K562 (cell line): ENCODE measurements around the gene DOK3. TPM values are rescaled to one million over a fixed set of nuclear protein-coding genes. Genes with fewer than 3 reads are reported as not detected.
A peak's percentile ranks its signal among the peaks of the same experiment; 100 is the strongest.

Experiments used
- ATAC-seq: fragments of 200-7000 bp; cut with Tn5 transposase; 3 replicates; pipeline ENCODE4 v1.9.1; 2020; ENCODE audit warnings: moderate library complexity
- BruUV-seq: library from RNA; stranded (reverse); fragments of 400-500 nt; replicated peaks from 2 replicates; lab custom pipeline; 2021; lab: Mats Ljungman, UMichigan
- CTCF ChIA-PET: fragments of 300-600 bp; formaldehyde crosslinking; extraction: SDS; loops from one replicate; lab custom pipeline; 2021; ENCODE audit warnings: low intra/inter-chr PET ratio; lab: Yijun Ruan, JAX
- POLR2A ChIA-PET: fragments of 300-600, 350-650 bp; sonication (Branson Sonifier 250); formaldehyde crosslinking; extraction: SDS; loops from one replicate; lab custom pipeline; 2021; ENCODE audit warnings: antibody characterized with exemption, inconsistent platforms; lab: Yijun Ruan, JAX
- DNase-seq, 4 experiments: peaks; one replicate each; pipeline versions ENCODE4 v3.0.0 to v3.0.0-alpha.2; 2011 to 2018; ENCODE audit warnings: low spot score in 3 of 4, mixed read lengths in 3 of 4; ENCODE audit errors: extremely low read depth in 1 of 4
- FAIRE-seq: peaks from 2 replicates; lab custom pipeline; 2011; peaks lifted over from hg19 to GRCh38; lab: Jason Lieb, UNC
- H2AFZ ChIP-seq: 2 replicates; pipeline ENCODE4 v1.6.0; 2011; ENCODE audit warnings: low read depth, low read length, control low read depth, inconsistent platforms
- H3K27ac ChIP-seq: fragments of 200-600 bp; 3 replicates; pipeline ENCODE4 v1.8.0; 2011; ENCODE audit warnings: low read depth, mild to moderate bottlenecking, control low read depth, inconsistent platforms, low read length, moderate library complexity, mixed read lengths; ENCODE audit errors: extremely low read depth
- H3K27me3 ChIP-seq, 2 experiments: fragments of 300-600 bp in 1 of 2; 2 replicates in 1 of 2; 3 replicates in 1 of 2; pipeline versions ENCODE4 v1.6.0 to v1.8.0; 2011; ENCODE audit warnings: inconsistent platforms in 2 of 2, low read length in 2 of 2, mild to moderate bottlenecking in 1 of 2, mixed read lengths in 1 of 2, moderate library complexity in 1 of 2; ENCODE audit not compliant: control insufficient read depth in 2 of 2, insufficient read depth in 2 of 2
- H3K36me3 ChIP-seq: fragments of 300-600 bp; 3 replicates; pipeline ENCODE4 v1.8.0; 2011; ENCODE audit warnings: mild to moderate bottlenecking, low read length, inconsistent platforms; ENCODE audit not compliant: control insufficient read depth, insufficient read depth
- H3K4me1 ChIP-seq, 2 experiments: fragments of 200-600 bp in 1 of 2; replicated peaks in 1 of 2; 2 replicates in 1 of 2; 3 replicates in 1 of 2; pipeline versions ENCODE4 v1.5.1 to v1.8.0; 2011; ENCODE audit warnings: inconsistent platforms in 2 of 2, low read length in 2 of 2, mild to moderate bottlenecking in 1 of 2, mixed read lengths in 1 of 2, moderate library complexity in 1 of 2; ENCODE audit not compliant: control insufficient read depth in 2 of 2, insufficient read depth in 2 of 2
- H3K4me2 ChIP-seq: 2 replicates; pipeline ENCODE4 v1.6.1; 2011; ENCODE audit warnings: low read length, control low read depth, inconsistent platforms, mixed read lengths; ENCODE audit not compliant: insufficient read depth
- H3K4me3 ChIP-seq: fragments of 200-600 bp; sonication (generic), shearing (Covaris generic); 2 replicates; pipeline ENCODE4 v1.5.1; 2016; ENCODE audit warnings: control low read depth, inconsistent platforms
- H3K79me2 ChIP-seq: fragments of 200-600 bp; 3 replicates; pipeline ENCODE4 v1.8.0; 2011; ENCODE audit warnings: low read length, inconsistent platforms; ENCODE audit not compliant: control insufficient read depth, insufficient read depth
- H3K9ac ChIP-seq, 2 experiments: 2 replicates each; pipeline versions ENCODE4 v1.6.0 to v1.6.1; 2011; ENCODE audit warnings: low read depth in 2 of 2, low read length in 2 of 2, control low read depth in 1 of 2, inconsistent platforms in 1 of 2, mild to moderate bottlenecking in 1 of 2, mixed read lengths in 1 of 2; ENCODE audit not compliant: insufficient read depth in 1 of 2
- H3K9me1 ChIP-seq: one replicate; pipeline ENCODE4 v1.6.0; 2011; ENCODE audit warnings: inconsistent platforms, mild to moderate bottlenecking, low read length, moderate library complexity; ENCODE audit not compliant: control insufficient read depth, insufficient read depth
- H3K9me3 ChIP-seq: replicated peaks from 2 replicates; pipeline ENCODE4 v1.5.1; 2011; ENCODE audit warnings: low read depth, low read length, inconsistent platforms; ENCODE audit not compliant: control insufficient read depth, insufficient read depth
- H4K20me1 ChIP-seq: replicated peaks from 2 replicates; pipeline ENCODE4 v1.6.1; 2011; ENCODE audit warnings: low read length, inconsistent platforms, mixed read lengths; ENCODE audit not compliant: control insufficient read depth, insufficient read depth
- ELF4 ChIP-seq: fragments of 450-650 bp; formaldehyde crosslinking; IDR thresholded peaks from 2 replicates; pipeline ENCODE4 v1.4.0; 2022; ENCODE audit warnings: missing genetic modification characterization
- MAX ChIP-seq: sonication (generic); formaldehyde crosslinking; IDR thresholded peaks from 2 replicates; pipeline ENCODE4 v1.9.0; 2022; ENCODE audit warnings: mild to moderate bottlenecking, missing genetic modification reagents
- MAZ ChIP-seq, 2 experiments: fragments of 450-650 bp in 1 of 2; sonication (generic) in 1 of 2; formaldehyde crosslinking; IDR thresholded peaks in 1 of 2; conservative IDR thresholded peaks in 1 of 2; 2 replicates each; pipeline versions ENCODE4 v1.4.0 to v1.5.0; 2020; ENCODE audit warnings: mild to moderate bottlenecking in 1 of 2, missing genetic modification reagents in 1 of 2
- PHF8 ChIP-seq: fragments of 200-600 bp; sonication (generic); IDR thresholded peaks from 2 replicates; pipeline ENCODE4 v1.6.1; 2012; ENCODE audit warnings: mixed run types, mild to moderate bottlenecking, inconsistent platforms, low read length, moderate library complexity, borderline replicate concordance
- POLR2G ChIP-seq: fragments of 200-400 bp; formaldehyde crosslinking; IDR thresholded peaks from 2 replicates; pipeline ENCODE4 v1.6.1; 2017; ENCODE audit warnings: low read depth, mild to moderate bottlenecking, antibody characterized with exemption, low read length, moderate library complexity
- ZBTB40 ChIP-seq, 2 experiments: fragments of 450-650 bp in 1 of 2; sonication (generic) in 1 of 2; formaldehyde crosslinking in 1 of 2; IDR thresholded peaks; 2 replicates each; pipeline versions ENCODE4 v1.7.1 to v1.9.0; 2016 to 2022; ENCODE audit warnings: inconsistent platforms in 1 of 2, mild to moderate bottlenecking in 1 of 2, missing genetic modification reagents in 1 of 2
- ZBTB7A ChIP-seq: IDR thresholded peaks from 2 replicates; pipeline ENCODE4 v1.6.1; 2011; ENCODE audit warnings: low read depth, mild to moderate bottlenecking, low read length, moderate library complexity, borderline replicate concordance; ENCODE audit not compliant: control insufficient read depth
- WGBS: fragments of 100-300 bp; shearing (Covaris generic); methylation state at CpG from one replicate; pipeline ENCODE4 v1.1.6; 2016; ENCODE audit warnings: low coverage, mixed read lengths; ENCODE audit not compliant: insufficient coverage; ENCODE audit errors: missing lambda C conversion rate; 5-methylcytosine and 5-hydroxymethylcytosine counted together
- in situ Hi-C: fragments of 300-500 bp; cut with MboI; formaldehyde crosslinking; loops from 4 replicates; pipeline ENCODE4 v1.15.0; 2018; ENCODE audit warnings: inconsistent platforms, mixed read lengths
- intact Hi-C: fragments of 100-400 bp; cut with micrococcal nuclease; formaldehyde crosslinking; loops from 2 replicates; pipeline ENCODE4 v1.14.2; 2022
- polyA plus RNA-seq, 8 experiments: library from polyadenylated mRNA; depleted of rRNA in 4 of 8; stranded (reverse) in 5 of 8; unstranded in 3 of 8; fragments of >200 nt; fragmentation: Nextera tagmentation in 2 of 8; fragmentation: Illumina TruSeq in 1 of 8; extraction: Ambion mirVana in 2 of 8; extraction: Trizol in 1 of 8; gene quantifications; 2 replicates each; pipeline versions ENCODE4 v1.2.1 to v1.2.3, GENCODE V29; 2011 to 2014; ENCODE audit warnings: inconsistent platforms in 1 of 8, missing spikeins in 1 of 8
- total RNA-seq, 7 experiments: library from RNA; depleted of rRNA in 6 of 7; stranded (reverse); fragments of >200 nt in 6 of 7; fragmentation: Illumina TruSeq in 2 of 7; extraction: Trizol in 2 of 7; gene quantifications; 2 replicates each; pipeline versions ENCODE4 v1.2.1 to v1.2.3, GENCODE V29; 2011 to 2021; ENCODE audit warnings: low replicate concordance in 1 of 7

Gene DOK3
- total and polyA plus RNA-seq, 9 of the 15 experiments (the other 6 are each of a cell fraction or from before 2014, with no cell fraction given): 1.3 to 23.0 (median 8.0) TPM

GRCh38 chr5:177462021-177462670, 47.5 kb downstream of the DOK3 start:
- H2AFZ ChIP-seq: peak overlapping the region; percentile 68
- POLR2A ChIA-PET: interaction anchor here (0.6 to 1.5 kb wide), 2 partner anchors 22 to 83 kb away, joined by 3 read pairs; no protein-coding TSS in a partner anchor
- H3K27me3 ChIP-seq: no peaks in the 10 kb centered on the region
- H3K9me1 ChIP-seq: peaks cover under 1% of the 10 kb centered on the region
- H3K79me2 ChIP-seq: 0 out of 3 replicates have a peak, but pooled peaks cover 2% of the 10 kb centered on the region
- H3K4me3 ChIP-seq: no peak overlapping the region
- peak overlapping the region; percentile 60 for H3K27ac ChIP-seq
- H3K4me2 ChIP-seq: peak overlapping the region; percentile 37
- CTCF ChIA-PET: no interaction called here
- DNase-seq (peak in 1 of 4 experiments; percentile 55), FAIRE-seq (no peak), ATAC-seq (peak; percentile 45)
- H4K20me1 ChIP-seq: peaks cover 4% of the 10 kb centered on the region
- H3K36me3 ChIP-seq: peaks cover 64% of the 10 kb centered on the region; the same call in 2 of the 3 replicates
- peak overlapping the region; percentile 20 to 69; a peak in 3 of 4 replicates for H3K9ac ChIP-seq
- H3K9me3 ChIP-seq: peaks cover 4% of the 10 kb centered on the region
- peaks cover 8 to 38% of the 10 kb centered on the region in 2 experiments for H3K4me1 ChIP-seq
- WGBS: 70% methylated on average over 21 of the region's 27 CpGs
- BruUV-seq: no TSS peak
- in situ Hi-C loops (no loop called here), intact Hi-C loops (no loop called here)
- peak; percentile 75 for TF ChIP-seq ZBTB40 (IDR thresholded peaks at IDR 0.05)
- no peak for TF ChIP-seq ZBTB40 (CRISPR knock-in tag; IDR thresholded peaks at IDR 0.05)
- peak; percentile 21 to 40; a peak in 1 of 4 replicates for TF ChIP-seq MAZ (CRISPR knock-in tag; conservative IDR thresholded peaks at IDR 0.05 in 1 of 2, IDR thresholded peaks at IDR 0.05 in 1 of 2)
- TF ChIP-seq POLR2G: peak; percentile 60; the same call in 1 of the 2 replicates
- peak; percentile 49; the same call in 1 of the 2 replicates for TF ChIP-seq ZBTB7A
- 0 out of 2 replicates have a peak, but pooled peaks have one; percentile 13 for TF ChIP-seq MAX (CRISPR knock-in tag)
- TF ChIP-seq ELF4: no peak
- peak; percentile 35; the same call in 1 of the 2 replicates for TF ChIP-seq PHF8
